ENCODE measurements around the gene ABCA8. TPM values are rescaled to one million over a fixed set of nuclear protein-coding genes. Genes with fewer than 3 reads are reported as not detected.

Gene ABCA8
- total RNA-seq, 2 experiments from 2014 or later, result not detected

- ATAC-seq (no peak), DNase-seq (no peak)
- intact Hi-C loops (cut with DNase I, micrococcal nuclease), result no loop called here
- Mint-ChIP-seq H3K27me3 (peaks cover 4% of the 10 kb centered on the region), H3K27ac (no peak overlapping the region), H3K9me3 (ENCODE audit: low read depth) (no peaks in the 10 kb centered on the region), H3K4me3 (no peak overlapping the region), H3K36me3 (ENCODE audit: low read depth) (no peaks in the 10 kb centered on the region), H3K4me1 (no peaks in the 10 kb centered on the region)
- POLR2A ChIA-PET, result no interaction called here
- CTCF ChIA-PET, result no interaction called here
Measured at GRCh38 chr17:68941761-68942160, 13.4 kb downstream of the ABCA8 start.

GRCh38 chr17:68939195-68939594, 16.0 kb downstream of the ABCA8 start:
- ChIA-PET CTCF (no interaction called here), POLR2A (no interaction called here)
- Mint-ChIP-seq H3K4me1 (no peaks in the 10 kb centered on the region), H3K27me3 (peaks cover 4% of the 10 kb centered on the region), H3K4me3 (no peak overlapping the region), H3K36me3 (ENCODE audit: low read depth) (no peaks in the 10 kb centered on the region), H3K27ac (no peak overlapping the region), H3K9me3 (ENCODE audit: low read depth) (no peaks in the 10 kb centered on the region)
- DNase-seq (no peak), ATAC-seq (no peak)
- intact Hi-C loops (cut with DNase I, micrococcal nuclease), result no loop called here

- ATAC-seq (no peak), DNase-seq (no peak)
- Mint-ChIP-seq H3K9me3 (ENCODE audit: low read depth) (no peaks in the 10 kb centered on the region), H3K36me3 (ENCODE audit: low read depth) (no peaks in the 10 kb centered on the region), H3K27me3 (peaks cover 2% of the 10 kb centered on the region), H3K27ac (no peak overlapping the region), H3K4me1 (no peaks in the 10 kb centered on the region), H3K4me3 (no peak overlapping the region)
- intact Hi-C loops (cut with DNase I, micrococcal nuclease), result no loop called here
- POLR2A ChIA-PET, result no interaction called here
- CTCF ChIA-PET, result no interaction called here
Measured at GRCh38 chr17:68937890-68938514, 17.2 kb downstream of the ABCA8 start.

GRCh38 chr17:68927516-68927915, 27.7 kb downstream of the ABCA8 start:
- Mint-ChIP-seq H3K27ac (no peak overlapping the region), H3K9me3 (ENCODE audit: low read depth) (no peaks in the 10 kb centered on the region), H3K27me3 (peaks cover 2% of the 10 kb centered on the region), H3K36me3 (ENCODE audit: low read depth) (no peaks in the 10 kb centered on the region), H3K4me1 (no peaks in the 10 kb centered on the region), H3K4me3 (no peak overlapping the region)
- CTCF ChIA-PET, result no interaction called here
- POLR2A ChIA-PET, result no interaction called here
- DNase-seq (no peak), ATAC-seq (no peak)
- intact Hi-C loops (cut with DNase I, micrococcal nuclease), result no loop called here

- Mint-ChIP-seq H3K27ac (no peak overlapping the region), H3K4me3 (no peak overlapping the region), H3K4me1 (no peaks in the 10 kb centered on the region), H3K9me3 (ENCODE audit: low read depth) (peaks cover under 1% of the 10 kb centered on the region), H3K36me3 (ENCODE audit: low read depth) (no peaks in the 10 kb centered on the region), H3K27me3 (no peaks in the 10 kb centered on the region)
- DNase-seq, result no peak
- ChIA-PET CTCF (no interaction called here), POLR2A (no interaction called here)
- intact Hi-C loops (cut with DNase I, micrococcal nuclease), result no loop called here
- no peak for ATAC-seq
Measured at GRCh38 chr17:68924793-68925720, 30.1 kb downstream of the ABCA8 start.

- intact Hi-C loops (cut with DNase I, micrococcal nuclease), result no loop called here
- Mint-ChIP-seq H3K27ac (no peak overlapping the region), H3K9me3 (ENCODE audit: low read depth) (no peaks in the 10 kb centered on the region), H3K36me3 (ENCODE audit: low read depth) (no peaks in the 10 kb centered on the region), H3K27me3 (no peaks in the 10 kb centered on the region), H3K4me3 (no peak overlapping the region), H3K4me1 (no peaks in the 10 kb centered on the region)
- CTCF ChIA-PET, result interaction anchor here (0.7 kb wide), 1 partner anchor 32 kb away, joined by 3 read pairs; no protein-coding TSS in a partner anchor
- ATAC-seq (no peak), DNase-seq (no peak)
- POLR2A ChIA-PET, result no interaction called here
Measured at GRCh38 chr17:68910789-68911431, 44.3 kb downstream of the ABCA8 start.

GRCh38 chr17:68910251-68910705, 44.9 kb downstream of the ABCA8 start:
- ChIA-PET CTCF (interaction anchor here (0.7 kb wide), 1 partner anchor 32 kb away, joined by 3 read pairs; no protein-coding TSS in a partner anchor), POLR2A (no interaction called here)
- Mint-ChIP-seq H3K4me1 (no peaks in the 10 kb centered on the region), H3K4me3 (no peak overlapping the region), H3K9me3 (ENCODE audit: low read depth) (no peaks in the 10 kb centered on the region), H3K36me3 (ENCODE audit: low read depth) (no peaks in the 10 kb centered on the region), H3K27me3 (no peaks in the 10 kb centered on the region), H3K27ac (no peak overlapping the region)
- ATAC-seq, result no peak
- no peak for DNase-seq
- intact Hi-C loops (cut with DNase I, micrococcal nuclease), result no loop called here

- DNase-seq (no peak), ATAC-seq (no peak)
- ChIA-PET POLR2A (interaction anchor here (0.6 kb wide), 1 partner anchor 1636 kb away, joined by 3 read pairs; no protein-coding TSS in a partner anchor), CTCF (no interaction called here)
- no peaks in the 10 kb centered on the region for H3K9me3 Mint-ChIP-seq (ENCODE audit: low read depth)
- intact Hi-C loops (cut with DNase I, micrococcal nuclease), result no loop called here
- no peaks in the 10 kb centered on the region for H3K4me1 Mint-ChIP-seq
- no peaks in the 10 kb centered on the region for H3K36me3 Mint-ChIP-seq (ENCODE audit: low read depth)
- H3K27me3 Mint-ChIP-seq, result no peaks in the 10 kb centered on the region
- H3K4me3 Mint-ChIP-seq, result no peak overlapping the region
- H3K27ac Mint-ChIP-seq, result no peak overlapping the region
Measured at GRCh38 chr17:68909066-68909465, 46.1 kb downstream of the ABCA8 start.

GRCh38 chr17:68908045-68908444, 47.1 kb downstream of the ABCA8 start:
- ATAC-seq, result no peak

GRCh38 chr17:68906638-68907037, 48.6 kb downstream of the ABCA8 start:
- H3K27me3 Mint-ChIP-seq, result no peaks in the 10 kb centered on the region
- ATAC-seq, result no peak

More at GRCh38 chr17:68908045-68908444, 47.1 kb downstream of the ABCA8 start:
- Mint-ChIP-seq H3K36me3 (ENCODE audit: low read depth) (no peaks in the 10 kb centered on the region), H3K27me3 (no peaks in the 10 kb centered on the region), H3K9me3 (ENCODE audit: low read depth) (no peaks in the 10 kb centered on the region), H3K4me1 (no peaks in the 10 kb centered on the region), H3K4me3 (no peak overlapping the region), H3K27ac (no peak overlapping the region)
- no peak for DNase-seq
- intact Hi-C loops (cut with DNase I, micrococcal nuclease), result no loop called here
- ChIA-PET POLR2A (no interaction called here), CTCF (no interaction called here)

GRCh38 chr17:68903286-68903685, 51.9 kb downstream of the ABCA8 start:
- DNase-seq (no peak), ATAC-seq (no peak)
- Mint-ChIP-seq H3K9me3 (ENCODE audit: low read depth) (no peaks in the 10 kb centered on the region), H3K4me1 (no peaks in the 10 kb centered on the region), H3K27ac (no peak overlapping the region), H3K4me3 (no peak overlapping the region), H3K36me3 (ENCODE audit: low read depth) (no peaks in the 10 kb centered on the region), H3K27me3 (no peaks in the 10 kb centered on the region)
- POLR2A ChIA-PET, result no interaction called here
- intact Hi-C loops (cut with DNase I, micrococcal nuclease), result no loop called here
- CTCF ChIA-PET, result no interaction called here

More at GRCh38 chr17:68906638-68907037, 48.6 kb downstream of the ABCA8 start:
- DNase-seq, result no peak
- Mint-ChIP-seq H3K4me1 (no peaks in the 10 kb centered on the region), H3K36me3 (ENCODE audit: low read depth) (no peaks in the 10 kb centered on the region), H3K27ac (no peak overlapping the region), H3K9me3 (ENCODE audit: low read depth) (no peaks in the 10 kb centered on the region), H3K4me3 (no peak overlapping the region)
- POLR2A ChIA-PET, result no interaction called here
- intact Hi-C loops (cut with DNase I, micrococcal nuclease), result no loop called here
- CTCF ChIA-PET, result no interaction called here

Measured in activated CD4-positive, alpha-beta T cell treated with anti-CD3 and anti-CD28 coated beads for 36 hours (primary cell).